Measurements from ENCODE around the gene MFSD1. TPM values are rescaled to one million over a fixed set of nuclear protein-coding genes. Genes with fewer than 3 reads are reported as not detected.

The MFSD1 gene
- total RNA-seq, 2 experiments from 2014 or later = 7.2 to 7.6 TPM

- Mint-ChIP-seq H3K4me1 (ENCODE audit: low read depth) (peaks cover 23% of the 10 kb centered on the region), H3K4me3 (no peak overlapping the region), H3K9me3 (no peaks in the 10 kb centered on the region), H3K27ac (no peak overlapping the region), H3K36me3 (ENCODE audit: low read depth) (peaks cover 89% of the 10 kb centered on the region), H3K27me3 (no peaks in the 10 kb centered on the region)
- ChIA-PET POLR2A (interaction anchor here (2.2 kb wide), 1 partner anchor 10 kb away, joined by 9 read pairs; the partner anchor contains the start of gene MFSD1), CTCF (interaction anchor here (1.0 kb wide), 1 partner anchor 9 kb away, joined by 3 read pairs; the partner anchor contains the start of gene MFSD1)
- no peak for DNase-seq
- Histone ChIP-seq H3K36me3 (ENCODE audit: insufficient read depth, low read length) (peaks cover 68% of the 10 kb centered on the region), H3K4me3 (ENCODE audit: low read length) (no peak overlapping the region), H3K27ac (ENCODE audit: low read depth in 1 of 2, low read length in 2 of 2) (no peak overlapping the region), H3K27me3 (ENCODE audit: control insufficient read depth in 1 of 2, insufficient read depth in 2 of 2, low read length in 2 of 2) (no peaks in the 10 kb centered on the region), H3K9me3 (ENCODE audit: control insufficient read depth in 1 of 2, insufficient read depth in 1 of 2, low read length in 2 of 2) (no peaks in the 10 kb centered on the region), H3K4me1 (ENCODE audit: insufficient read depth, low read length) (no peaks in the 10 kb centered on the region)
- intact Hi-C loops (cut with DNase I, micrococcal nuclease) = no loop called here
- ATAC-seq (ENCODE audit: poor library complexity) = no peak
- TF ChIP-seq CTCF (IDR thresholded peaks at IDR 0.05) = no peak
These were observed 9.2 kb downstream of the MFSD1 start for GRCh38 chr3:158810823-158811724.

GRCh38 chr3:158819282-158819681 is 17.4 kb downstream of the MFSD1 start:
- POLR2A ChIA-PET = no interaction called here
- Histone ChIP-seq H3K36me3 (ENCODE audit: insufficient read depth, low read length) (peaks cover 56% of the 10 kb centered on the region), H3K9me3 (ENCODE audit: control insufficient read depth in 1 of 2, insufficient read depth in 1 of 2, low read length in 2 of 2) (no peaks in the 10 kb centered on the region), H3K27ac (ENCODE audit: low read depth in 1 of 2, low read length in 2 of 2) (no peak overlapping the region), H3K4me3 (ENCODE audit: low read length) (no peak overlapping the region), H3K4me1 (ENCODE audit: insufficient read depth, low read length) (no peaks in the 10 kb centered on the region), H3K27me3 (ENCODE audit: control insufficient read depth in 1 of 2, insufficient read depth in 2 of 2, low read length in 2 of 2) (no peaks in the 10 kb centered on the region)
- intact Hi-C loops (cut with DNase I, micrococcal nuclease) = no loop called here
- Mint-ChIP-seq H3K27ac (no peak overlapping the region), H3K9me3 (no peaks in the 10 kb centered on the region), H3K36me3 (ENCODE audit: low read depth) (peaks cover 93% of the 10 kb centered on the region), H3K4me3 (no peak overlapping the region), H3K27me3 (no peaks in the 10 kb centered on the region), H3K4me1 (ENCODE audit: low read depth) (no peaks in the 10 kb centered on the region)
- CTCF ChIA-PET = no interaction called here
- DNase-seq (no peak), ATAC-seq (ENCODE audit: poor library complexity) (no peak)
- no peak for TF ChIP-seq CTCF (IDR thresholded peaks at IDR 0.05)

- H3K36me3 Mint-ChIP-seq (ENCODE audit: low read depth) = peaks cover 90% of the 10 kb centered on the region
- no peaks in the 10 kb centered on the region for H3K27me3 Mint-ChIP-seq
- POLR2A ChIA-PET = no interaction called here
- CTCF ChIA-PET = no interaction called here
- Histone ChIP-seq H3K27me3 (ENCODE audit: control insufficient read depth in 1 of 2, insufficient read depth in 2 of 2, low read length in 2 of 2) (no peaks in the 10 kb centered on the region), H3K27ac (ENCODE audit: low read depth in 1 of 2, low read length in 2 of 2) (no peak overlapping the region), H3K36me3 (ENCODE audit: insufficient read depth, low read length) (peaks cover 58% of the 10 kb centered on the region), H3K9me3 (ENCODE audit: control insufficient read depth in 1 of 2, insufficient read depth in 1 of 2, low read length in 2 of 2) (no peaks in the 10 kb centered on the region), H3K4me1 (ENCODE audit: insufficient read depth, low read length) (no peaks in the 10 kb centered on the region), H3K4me3 (ENCODE audit: low read length) (no peak overlapping the region)
- H3K4me1 Mint-ChIP-seq (ENCODE audit: low read depth) = no peaks in the 10 kb centered on the region
- ATAC-seq (ENCODE audit: poor library complexity) = no peak
- intact Hi-C loops (cut with DNase I, micrococcal nuclease) = no loop called here
- no peak for TF ChIP-seq CTCF (IDR thresholded peaks at IDR 0.05)
- H3K4me3 Mint-ChIP-seq = no peak overlapping the region
- H3K27ac Mint-ChIP-seq = no peak overlapping the region
- no peaks in the 10 kb centered on the region for H3K9me3 Mint-ChIP-seq
- no peak for DNase-seq
These were observed 18.7 kb downstream of the MFSD1 start for GRCh38 chr3:158820521-158820920.

All from CD4-positive, alpha-beta T cell (primary cell).